Prostate gland (tissue), 2 donors: Measurements from ENCODE around the gene ZBTB47. TPM values are rescaled to one million over a fixed set of nuclear protein-coding genes. Genes with fewer than 3 reads are reported as not detected.

Experiments
- DNase-seq: peaks from one replicate; pipeline ENCODE4 v3.0.0-alpha.2; 2019; ENCODE audit warnings: low spot score
- H3K27ac ChIP-seq, 2 donors: fragments of 200-600 bp; sonication (generic); 2 replicates each; pipeline ENCODE4 v1.5.1; 2017 to 2019
- H3K27me3 ChIP-seq: fragments of 200-600 bp; sonication (generic); replicated peaks from 2 replicates; pipeline ENCODE4 v1.5.1; 2019; ENCODE audit not compliant: insufficient read depth
- H3K36me3 ChIP-seq, 2 donors: fragments of 200-600 bp; sonication (generic); 1 replicate in 1 of 2; 2 replicates in 1 of 2; pipeline versions ENCODE4 v1.5.1 to v1.8.1; 2017 to 2019
- H3K4me1 ChIP-seq: fragments of 200-600 bp; sonication (generic); replicated peaks from 2 replicates; pipeline ENCODE4 v1.5.1; 2019
- H3K4me3 ChIP-seq, 2 donors: fragments of 200-600 bp; sonication (generic); 2 replicates each; pipeline ENCODE4 v1.5.1; 2017 to 2019
- H3K9me3 ChIP-seq: fragments of 200-600 bp; sonication (generic); 2 replicates; pipeline ENCODE4 v1.5.1; 2017
- POLR2A ChIP-seq: fragments of 450-650 bp; IDR thresholded peaks from one replicate; pipeline ENCODE4 v1.6.1; 2016; ENCODE audit warnings: antibody characterized with exemption, mild to moderate bottlenecking
- POLR2AphosphoS5 ChIP-seq: sonication (generic); formaldehyde crosslinking; IDR thresholded peaks from one replicate; pipeline ENCODE4 v1.6.1; 2017; ENCODE audit warnings: antibody characterized with exemption
- WGBS: methylation state at CpG from one replicate; pipeline ENCODE4 v1.1.5; 2018; 5-methylcytosine and 5-hydroxymethylcytosine counted together
- intact Hi-C: fragments of 100-400 bp; cut with DNase I; formaldehyde crosslinking; loops from one replicate; pipeline ENCODE4 v1.14.2; 2022
- total RNA-seq, 2 donors: library from RNA; depleted of rRNA; stranded (reverse); fragments of >200 nt; gene quantifications; one replicate each; pipeline ENCODE4 v1.1.0, GENCODE V29; 2016
- TF ChIP-seq, protein P1 (sequence below), 4 experiments: fragments of 200-600 bp in 2 of 4; fragments of 450-650 bp in 2 of 4; sonication (generic) in 2 of 4; IDR thresholded peaks; 1 replicate in 3 of 4; 2 replicates in 1 of 4; pipeline ENCODE4 v1.5.1; 2016 to 2019; ENCODE audit warnings: antibody characterized with exemption in 4 of 4, mild to moderate bottlenecking in 2 of 4, moderate library complexity in 2 of 4

The ZBTB47 gene
- total RNA-seq, 2 donors from 2014 or later, result 22.1 to 38.0 TPM

- no peak for DNase-seq
- H3K27me3 ChIP-seq, result no peaks in the 10 kb centered on the region
- no peak for TF ChIP-seq POLR2A
- TF ChIP-seq, protein P1, sequence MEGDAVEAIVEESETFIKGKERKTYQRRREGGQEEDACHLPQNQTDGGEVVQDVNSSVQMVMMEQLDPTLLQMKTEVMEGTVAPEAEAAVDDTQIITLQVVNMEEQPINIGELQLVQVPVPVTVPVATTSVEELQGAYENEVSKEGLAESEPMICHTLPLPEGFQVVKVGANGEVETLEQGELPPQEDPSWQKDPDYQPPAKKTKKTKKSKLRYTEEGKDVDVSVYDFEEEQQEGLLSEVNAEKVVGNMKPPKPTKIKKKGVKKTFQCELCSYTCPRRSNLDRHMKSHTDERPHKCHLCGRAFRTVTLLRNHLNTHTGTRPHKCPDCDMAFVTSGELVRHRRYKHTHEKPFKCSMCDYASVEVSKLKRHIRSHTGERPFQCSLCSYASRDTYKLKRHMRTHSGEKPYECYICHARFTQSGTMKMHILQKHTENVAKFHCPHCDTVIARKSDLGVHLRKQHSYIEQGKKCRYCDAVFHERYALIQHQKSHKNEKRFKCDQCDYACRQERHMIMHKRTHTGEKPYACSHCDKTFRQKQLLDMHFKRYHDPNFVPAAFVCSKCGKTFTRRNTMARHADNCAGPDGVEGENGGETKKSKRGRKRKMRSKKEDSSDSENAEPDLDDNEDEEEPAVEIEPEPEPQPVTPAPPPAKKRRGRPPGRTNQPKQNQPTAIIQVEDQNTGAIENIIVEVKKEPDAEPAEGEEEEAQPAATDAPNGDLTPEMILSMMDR (IDR thresholded peaks at IDR 0.05), result no peak
- no peak for TF ChIP-seq POLR2AphosphoS5
- WGBS, result 86% methylated on average over 6 of the region's 6 CpGs
- peaks cover 0 to 28% of the 10 kb centered on the region in 2 donors for H3K36me3 ChIP-seq
- H3K9me3 ChIP-seq, result no peaks in the 10 kb centered on the region
- intact Hi-C loops, result no loop called here
- no peaks in the 10 kb centered on the region for H3K4me1 ChIP-seq
- no peak overlapping the region for H3K4me3 ChIP-seq
- H3K27ac ChIP-seq, result no peak overlapping the region
Measured at GRCh38 chr3:42633544-42633943, 20.0 kb upstream of the ZBTB47 start.

GRCh38 chr3:42635111-42635510, 18.4 kb upstream of the ZBTB47 start:
- DNase-seq, result no peak
- H3K27ac ChIP-seq, result no peak overlapping the region
- H3K27me3 ChIP-seq, result no peaks in the 10 kb centered on the region
- no peaks in the 10 kb centered on the region for H3K4me1 ChIP-seq
- intact Hi-C loops, result no loop called here
- H3K4me3 ChIP-seq, result no peak overlapping the region
- peaks cover 0 to 28% of the 10 kb centered on the region in 2 donors for H3K36me3 ChIP-seq
- no peaks in the 10 kb centered on the region for H3K9me3 ChIP-seq
- no peak for TF ChIP-seq POLR2AphosphoS5
- 89% methylated on average over 2 of the region's 2 CpGs for WGBS

- Histone ChIP-seq H3K27me3 (no peaks in the 10 kb centered on the region), H3K36me3 (peaks cover 0 to 28% of the 10 kb centered on the region in 2 donors), H3K27ac (no peak overlapping the region), H3K9me3 (no peaks in the 10 kb centered on the region), H3K4me1 (no peaks in the 10 kb centered on the region), H3K4me3 (no peak overlapping the region)
- intact Hi-C loops, result no loop called here
- 85% methylated on average over 6 of the region's 6 CpGs for WGBS
- no peak for TF ChIP-seq POLR2AphosphoS5
- no peak for DNase-seq
Measured at GRCh38 chr3:42637001-42637400, 16.5 kb upstream of the ZBTB47 start.

GRCh38 chr3:42638339-42638842, 15.1 kb upstream of the ZBTB47 start:
- Histone ChIP-seq H3K27me3 (no peaks in the 10 kb centered on the region), H3K27ac (peak overlapping the region; percentile 4 to 13), H3K36me3 (peaks cover 0 to 23% of the 10 kb centered on the region in 2 donors), H3K4me3 (no peak overlapping the region), H3K4me1 (no peaks in the 10 kb centered on the region), H3K9me3 (no peaks in the 10 kb centered on the region)
- DNase-seq, result no peak
- intact Hi-C loops, result no loop called here
- no peak for TF ChIP-seq POLR2AphosphoS5
- TF ChIP-seq, protein P1 (IDR thresholded peaks at IDR 0.05), result no peak
- no peak for TF ChIP-seq POLR2A
- 72% methylated on average over 6 of the region's 6 CpGs for WGBS

- Histone ChIP-seq H3K4me1 (no peaks in the 10 kb centered on the region), H3K27me3 (no peaks in the 10 kb centered on the region), H3K9me3 (no peaks in the 10 kb centered on the region), H3K36me3 (peaks cover 0 to 16% of the 10 kb centered on the region in 2 donors), H3K4me3 (no peak overlapping the region), H3K27ac (no peak overlapping the region)
- DNase-seq, result no peak
- WGBS, result 77% methylated on average over 6 of the region's 6 CpGs
- intact Hi-C loops, result no loop called here
- TF ChIP-seq, protein P1 (IDR thresholded peaks at IDR 0.05), result no peak
- no peak for TF ChIP-seq POLR2A
- TF ChIP-seq POLR2AphosphoS5, result no peak
Measured at GRCh38 chr3:42639192-42639591, 14.3 kb upstream of the ZBTB47 start.

GRCh38 chr3:42640129-42640528, 13.4 kb upstream of the ZBTB47 start:
- H3K27ac ChIP-seq, result no peak overlapping the region
- no peaks in the 10 kb centered on the region for H3K4me1 ChIP-seq
- H3K27me3 ChIP-seq, result no peaks in the 10 kb centered on the region
- intact Hi-C loops, result no loop called here
- DNase-seq, result no peak
- TF ChIP-seq POLR2AphosphoS5, result no peak
- TF ChIP-seq, protein P1 (IDR thresholded peaks at IDR 0.05), result no peak
- no peak for TF ChIP-seq POLR2A
- H3K9me3 ChIP-seq, result no peaks in the 10 kb centered on the region
- peaks cover 0 to 14% of the 10 kb centered on the region in 2 donors for H3K36me3 ChIP-seq
- H3K4me3 ChIP-seq, result no peak overlapping the region
